T-helper 1 cell (primary cell): ENCODE data around the gene RAB17.
A peak's percentile ranks its signal among the peaks of the same experiment; 100 is the strongest.
"Not testable (repeated sequence)": the region's sequence is repeated elsewhere in the genome, so short reads cannot be mapped to it uniquely, and the experiment has no call there.

Source experiments
- DNase-seq, 5 donors: peaks; one replicate each; pipeline ENCODE4 v3.0.0-alpha.2; 2012 to 2020

Gene RAB17

DNA sequence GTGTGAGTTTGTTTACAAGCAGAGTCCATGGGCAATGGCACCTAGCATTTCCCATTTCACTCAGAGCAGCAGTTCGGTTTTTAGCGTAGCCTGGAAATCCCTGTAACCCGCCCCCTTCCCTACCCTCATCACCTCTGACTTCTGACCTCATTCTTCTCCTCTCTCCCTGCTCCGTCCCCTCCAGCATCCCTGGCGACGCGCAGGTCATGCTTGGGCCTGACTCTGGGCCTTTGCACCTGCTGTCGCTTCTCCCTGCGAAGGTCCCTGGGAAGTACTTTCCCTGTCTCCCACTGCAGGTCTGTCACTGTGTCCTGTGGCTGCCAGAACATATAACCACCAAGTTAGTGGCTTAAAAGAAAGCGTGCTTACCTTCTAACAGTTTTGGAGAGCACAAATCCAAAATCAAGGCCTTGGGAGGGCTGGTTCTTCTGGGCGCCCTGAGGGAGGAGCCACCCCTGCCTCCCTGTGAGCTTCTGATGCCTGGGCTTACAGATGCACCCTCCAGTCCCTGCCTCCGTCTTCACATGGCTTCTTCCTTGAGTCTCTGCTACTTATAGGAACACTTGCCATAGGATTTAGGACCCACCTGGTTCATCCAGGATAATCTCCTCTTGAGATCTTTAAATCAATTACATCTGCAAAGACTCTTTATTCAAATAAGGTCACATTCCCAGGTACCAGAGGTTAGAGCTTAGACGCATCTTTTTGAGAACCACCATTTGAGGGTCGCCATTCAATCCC lies 8.1 kb upstream of the RAB17 start:
- DNase-seq, result no peak

DNA sequence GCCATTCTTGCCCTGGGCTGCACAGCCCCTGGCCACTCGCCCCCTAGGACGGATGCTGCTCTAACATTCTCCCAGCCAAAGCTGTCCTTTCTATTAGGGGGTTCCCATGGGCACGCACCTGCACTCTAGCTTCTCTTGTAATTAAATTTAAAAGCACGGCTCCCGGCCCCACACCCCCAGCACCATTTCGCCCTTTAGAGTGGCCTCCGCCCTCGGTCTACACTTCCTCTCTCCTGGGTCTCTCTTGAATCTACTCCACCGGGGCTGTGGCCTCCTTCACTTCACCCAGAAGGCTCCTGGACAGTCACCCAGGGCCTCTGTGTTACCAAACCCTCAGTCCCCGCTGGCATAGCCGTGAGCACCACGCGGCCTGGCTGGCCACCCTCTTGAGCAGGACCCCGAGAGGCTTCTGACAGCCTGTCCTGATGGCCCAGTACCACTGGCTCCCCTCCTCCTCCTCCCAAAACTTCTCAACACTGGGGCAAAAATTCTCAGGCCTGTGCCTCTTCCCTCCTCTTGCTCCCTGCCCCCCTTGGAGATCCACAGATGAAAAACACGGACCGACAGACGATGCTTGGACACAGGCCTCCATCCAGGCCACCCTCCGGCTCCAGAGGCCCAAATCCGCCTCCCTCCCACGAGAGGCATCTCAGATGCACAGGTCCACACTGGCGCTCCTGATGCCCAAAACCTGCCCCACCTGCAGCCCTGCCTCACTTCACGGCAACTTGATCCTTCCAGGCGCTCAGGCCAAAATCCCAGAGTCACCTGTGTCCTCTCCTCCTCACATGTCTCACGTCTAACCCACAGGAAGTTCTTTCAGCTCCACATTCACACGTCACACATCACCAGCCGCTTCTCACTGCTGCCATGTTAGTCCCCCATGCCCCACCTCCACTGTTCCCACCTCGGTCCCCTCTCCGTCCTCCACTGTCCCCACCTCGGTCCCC lies 6.9 kb upstream of the RAB17 start:
- DNase-seq, result no peak

DNA sequence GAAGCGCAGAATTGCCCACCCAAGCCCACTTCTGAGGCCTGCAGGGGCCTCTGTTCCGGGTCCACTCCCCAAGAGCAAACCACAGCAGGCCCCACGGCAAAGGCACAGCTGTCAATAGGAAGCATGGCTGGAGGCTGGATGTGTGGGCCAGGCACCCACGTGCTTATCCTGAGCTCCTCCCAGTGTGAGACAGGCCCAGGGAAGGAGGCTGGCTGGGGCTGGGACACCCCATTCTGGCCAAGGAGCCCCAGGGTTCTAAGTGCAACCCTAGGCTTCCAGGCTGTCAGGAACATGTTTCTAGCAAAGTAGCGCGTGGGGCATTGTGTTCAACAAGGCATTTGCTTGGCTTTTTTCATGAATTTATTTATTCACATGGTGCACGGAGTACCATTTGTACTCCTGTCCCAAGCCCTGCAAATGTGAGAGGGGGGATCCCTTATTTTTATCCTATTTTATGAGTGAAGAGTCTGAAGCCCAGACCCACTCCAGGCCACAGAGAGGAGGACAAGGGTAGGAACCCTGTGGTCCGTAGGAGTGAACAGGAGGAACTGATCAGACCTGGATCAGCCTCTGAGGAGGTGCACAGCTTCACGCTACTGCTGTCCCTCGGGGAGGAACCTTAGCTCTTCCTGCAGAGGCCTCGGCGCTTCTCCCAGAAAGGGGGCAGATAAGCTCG lies 6.1 kb upstream of the RAB17 start:
- DNase-seq, result no peak

DNA sequence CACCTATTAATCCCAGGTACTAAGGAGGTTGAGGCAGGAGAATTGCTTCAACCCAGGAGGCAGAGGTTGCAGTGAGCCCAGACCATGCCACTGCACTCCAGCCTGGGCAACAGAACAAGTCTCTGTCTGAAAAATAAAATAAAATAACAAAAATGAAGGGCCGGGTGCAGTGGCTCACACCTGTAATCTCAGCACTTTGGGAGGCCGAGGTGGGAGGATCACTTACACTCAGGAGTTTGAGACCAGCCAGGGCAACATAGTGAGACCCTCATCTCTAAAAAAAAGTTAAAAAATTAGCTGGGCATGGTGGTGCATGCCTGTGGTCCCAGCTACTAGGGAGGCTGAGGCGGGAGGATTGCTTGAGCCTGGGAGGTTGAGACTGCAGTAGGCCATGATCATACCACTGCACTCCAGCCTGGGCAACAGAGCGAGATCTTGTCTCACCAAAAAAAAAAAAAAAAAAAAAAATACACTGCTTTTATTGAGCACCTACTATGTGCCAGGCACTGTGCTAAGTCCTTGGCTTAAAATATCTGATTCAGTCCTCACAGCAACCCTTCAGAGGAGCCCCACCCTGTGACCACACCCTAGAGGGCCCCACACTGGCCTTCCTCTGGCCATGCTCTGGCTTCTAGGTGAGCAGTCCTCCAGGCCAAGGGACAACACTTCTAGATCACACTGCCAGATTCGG lies 5.4 kb upstream of the RAB17 start:
- not testable (repeated sequence) for DNase-seq

DNA sequence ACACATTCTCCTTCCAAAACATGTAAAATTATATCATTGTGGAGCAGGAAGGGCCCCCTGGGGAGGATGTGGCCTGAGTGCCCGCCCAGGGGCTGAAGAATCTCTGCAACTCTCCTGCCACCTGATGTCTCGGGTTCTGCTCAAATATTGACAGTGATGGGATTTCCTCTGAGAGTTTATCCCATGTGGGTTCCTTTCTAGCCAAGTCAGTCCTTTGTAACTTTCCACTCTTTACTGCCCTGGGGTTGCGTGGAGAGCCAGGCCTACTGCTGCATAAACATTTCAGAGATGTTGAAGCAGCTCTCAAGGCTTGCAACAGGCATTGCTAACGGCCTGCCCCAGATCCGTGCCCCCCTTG lies 4.0 kb upstream of the RAB17 start:
- DNase-seq, result no peak

DNA sequence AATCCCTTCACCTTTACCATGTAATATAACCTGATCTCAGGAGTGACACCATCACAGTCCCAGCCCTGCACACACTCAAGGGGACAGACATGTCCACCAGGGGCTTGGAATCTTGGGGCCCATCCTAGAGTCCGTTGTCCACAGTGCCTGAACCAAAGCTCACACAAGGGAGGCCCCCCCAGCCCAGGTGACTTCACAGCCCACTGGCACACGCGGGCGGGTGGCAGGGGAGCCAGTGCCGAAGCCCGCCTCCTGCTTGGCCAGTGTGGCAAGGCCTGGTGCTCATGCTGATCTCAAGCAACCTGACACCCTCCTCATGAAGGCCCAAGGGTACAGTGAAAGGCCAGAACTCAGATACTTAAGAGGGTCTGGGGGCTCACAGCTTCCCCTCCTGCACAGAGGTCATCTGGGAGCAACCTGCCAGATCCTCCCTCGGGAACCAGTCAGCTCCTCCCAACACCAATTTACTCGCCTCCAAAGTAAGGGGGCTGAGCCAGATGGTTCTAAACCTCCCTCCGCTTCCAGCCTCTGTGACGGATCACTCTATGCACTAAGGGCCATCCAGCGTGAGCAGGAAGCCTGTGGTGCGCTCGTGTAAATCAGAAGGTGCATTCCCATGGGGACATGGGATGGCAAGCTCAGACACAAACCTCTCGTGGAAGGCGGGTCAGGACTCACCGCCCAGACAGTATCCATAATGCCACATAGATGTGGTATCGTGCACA lies 3.2 kb upstream of the RAB17 start:
- DNase-seq, result no peak

DNA sequence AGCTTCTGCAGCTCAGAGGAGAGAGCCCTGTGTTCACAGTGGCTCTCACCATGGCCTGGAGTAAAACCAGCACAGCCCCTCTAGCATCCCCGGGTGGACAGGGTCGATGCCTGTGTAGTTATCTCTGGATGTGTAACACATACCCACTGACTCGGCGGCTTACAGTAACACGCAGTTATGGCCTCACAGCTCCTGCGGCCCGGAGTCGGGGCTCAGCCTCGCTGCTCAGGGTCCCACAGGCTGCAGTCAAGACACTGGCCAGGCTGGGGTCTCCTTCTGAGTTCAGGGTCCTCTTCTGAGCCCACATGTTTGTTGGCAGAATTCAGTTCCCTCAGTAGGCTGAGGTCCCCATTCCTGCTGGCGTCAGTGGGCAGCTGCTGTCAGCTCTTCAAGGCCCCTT lies 2.5 kb upstream of the RAB17 start:
- DNase-seq, result no peak

DNA sequence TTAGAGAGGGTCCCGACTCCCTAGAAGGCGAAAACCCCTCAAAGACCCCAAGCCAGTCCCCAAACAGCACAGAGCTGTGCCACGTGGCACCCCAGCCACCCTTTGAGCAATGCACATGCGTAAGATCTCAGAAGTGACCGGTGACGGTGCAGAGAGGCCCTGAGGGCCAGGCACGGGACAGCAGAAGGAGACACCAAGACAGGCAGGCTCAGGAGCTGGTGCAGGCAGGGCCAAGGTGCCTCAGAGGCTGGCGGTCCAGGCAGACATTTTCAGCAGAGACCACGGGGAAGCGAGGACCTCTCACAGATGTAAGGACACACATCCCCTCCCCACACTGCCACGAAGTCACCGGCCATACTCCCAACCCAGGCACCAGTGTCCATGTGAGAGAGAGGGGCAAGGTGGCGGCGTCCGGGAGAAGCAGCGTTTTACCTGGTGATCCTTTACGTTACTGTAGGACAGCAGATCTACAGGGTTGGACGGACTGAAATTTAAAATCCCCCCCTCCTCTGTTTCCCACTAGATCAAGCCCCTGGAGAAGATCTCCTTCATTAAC lies 2.0 kb upstream of the RAB17 start:
- no peak for DNase-seq

DNA sequence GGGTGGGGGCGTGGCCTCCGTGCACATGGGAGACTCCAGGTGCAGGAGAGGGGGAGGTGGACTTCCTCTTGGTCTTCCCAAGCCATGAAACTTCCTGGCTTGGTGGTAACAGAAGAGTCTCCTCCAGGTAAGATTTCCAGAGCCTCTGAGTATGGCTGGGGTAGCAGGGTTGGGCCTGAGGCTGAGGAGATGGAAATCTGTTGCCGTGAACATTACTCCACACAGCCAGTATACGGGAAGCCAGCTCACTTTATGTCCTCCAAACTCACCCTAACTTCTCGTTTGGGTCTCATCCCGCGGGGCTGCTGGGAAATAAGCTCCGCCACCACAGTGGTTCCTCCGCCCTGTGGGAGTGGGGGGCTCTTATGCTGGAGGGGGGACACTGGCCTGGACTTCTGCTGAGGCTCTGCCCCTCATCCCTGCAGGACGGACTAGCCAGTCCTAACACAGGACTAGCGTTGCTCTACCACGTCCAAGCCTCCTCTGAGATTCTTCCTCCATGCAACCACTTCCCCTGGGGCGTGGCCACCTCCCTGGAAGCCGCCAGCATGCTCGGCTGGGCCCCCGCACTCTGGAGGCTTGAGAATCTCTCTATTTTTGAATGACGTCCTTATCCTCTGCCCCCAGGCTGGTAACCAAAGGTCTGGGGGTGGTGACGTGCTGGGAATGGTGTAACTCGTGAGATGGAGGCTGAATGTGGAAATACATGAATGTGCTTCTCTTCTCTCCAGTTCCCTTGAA lies 777 bp upstream of the RAB17 start:
- no peak for DNase-seq

DNA sequence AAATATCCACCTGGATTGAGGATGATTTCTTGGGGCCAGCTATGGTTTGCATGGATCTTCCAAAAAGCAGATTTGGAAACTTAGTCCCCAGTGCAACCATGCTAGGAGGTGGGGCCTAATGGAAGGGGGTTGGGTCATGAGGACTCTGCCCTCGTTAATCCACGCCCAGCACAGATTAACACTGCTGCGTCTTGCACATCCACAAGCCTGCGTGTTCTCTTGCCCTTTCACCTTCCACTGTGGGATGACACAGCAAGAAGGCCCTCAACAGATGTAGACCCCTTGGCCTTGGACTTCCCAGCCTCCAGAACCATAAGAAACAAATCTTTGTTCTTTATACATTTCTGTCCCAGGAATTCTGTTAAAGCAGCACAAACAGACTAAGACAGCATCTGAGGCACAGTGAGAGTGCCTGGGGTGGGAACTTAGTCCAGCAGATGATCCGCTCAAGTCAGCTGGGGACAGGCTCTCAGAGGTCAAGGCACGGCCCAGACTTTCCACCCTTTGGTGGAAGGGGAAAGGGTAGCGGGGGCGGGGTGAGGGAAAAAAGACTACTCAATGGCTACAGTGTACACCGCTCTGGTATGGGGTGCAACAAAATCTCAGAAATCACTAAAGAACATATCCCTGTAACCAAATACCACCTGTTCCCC lies 2.4 kb downstream of the RAB17 start:
- DNase-seq, result no peak

DNA sequence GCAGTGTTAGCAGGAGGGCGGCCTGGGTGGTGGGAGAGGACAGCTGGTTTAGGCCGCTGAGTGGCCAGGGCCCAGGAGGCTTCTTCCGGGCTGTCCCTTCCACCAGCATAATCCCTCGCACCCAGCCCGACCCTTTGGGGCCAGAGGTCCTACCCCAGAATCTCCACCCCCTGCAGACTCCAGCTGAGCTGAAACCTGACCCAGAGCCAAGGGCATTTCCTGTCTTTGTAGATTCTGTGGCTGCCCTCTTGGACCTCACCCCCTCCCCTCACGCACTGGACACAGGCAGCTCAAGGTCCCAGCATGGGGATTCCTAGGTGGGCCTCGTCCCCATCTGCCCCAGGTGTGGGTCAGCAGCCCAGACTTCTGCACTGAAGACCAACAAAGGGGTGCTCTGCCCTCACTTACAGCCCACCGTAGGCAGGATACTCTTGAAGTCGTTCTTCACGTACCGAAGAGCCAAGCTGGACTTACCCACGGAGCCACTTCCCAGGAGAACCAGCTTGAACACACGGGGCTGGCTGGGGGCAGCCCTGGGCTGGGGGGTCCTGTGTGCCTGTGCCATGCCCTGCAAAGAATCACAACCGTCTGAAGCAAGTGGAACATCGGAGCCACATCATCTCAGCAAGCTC lies 4.8 kb downstream of the RAB17 start:
- DNase-seq, result no peak

DNA sequence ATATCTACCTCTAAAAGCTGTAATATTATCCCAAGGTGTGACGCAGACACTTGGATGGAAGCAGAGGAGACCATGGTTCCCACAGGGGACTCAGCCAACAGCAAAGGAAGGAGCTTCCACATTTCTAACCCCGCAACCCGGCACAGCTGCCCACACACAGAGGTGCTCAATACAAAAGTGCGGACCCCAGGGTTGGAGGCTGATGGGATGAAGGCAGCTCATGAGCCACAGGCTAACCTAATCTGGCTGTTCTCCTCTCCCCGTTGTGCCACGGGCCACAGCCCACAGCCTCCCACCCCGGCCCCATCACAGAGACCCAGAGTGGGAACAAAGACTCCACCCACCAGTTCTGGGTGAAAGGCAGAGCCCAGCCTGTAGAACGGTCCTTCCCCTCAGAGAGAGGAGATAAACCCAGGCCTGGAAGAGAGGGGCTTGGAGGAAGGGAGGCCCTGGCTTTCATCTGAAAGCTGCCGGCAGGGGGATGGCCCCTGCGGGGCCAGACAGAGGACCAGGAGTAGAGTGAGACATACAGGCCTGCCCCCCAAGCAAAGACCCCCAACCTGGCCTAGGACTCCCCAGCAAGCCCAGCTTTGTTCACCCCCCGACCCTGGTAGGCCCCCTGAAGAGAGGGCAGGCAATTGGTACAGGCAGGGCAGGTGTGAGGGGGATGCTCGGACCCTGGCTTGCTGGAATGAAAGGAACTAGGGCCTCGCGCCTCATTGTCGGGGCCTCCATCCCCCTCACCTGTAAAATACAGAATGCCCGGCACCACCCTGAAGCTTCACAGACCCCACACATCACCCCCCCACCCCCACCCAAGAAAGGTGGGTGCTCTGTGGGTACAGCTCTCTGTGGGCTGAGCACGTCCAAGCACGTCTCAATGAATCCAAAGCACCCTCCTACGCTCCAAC lies 6.9 kb downstream of the RAB17 start:
- DNase-seq, result no peak

DNA sequence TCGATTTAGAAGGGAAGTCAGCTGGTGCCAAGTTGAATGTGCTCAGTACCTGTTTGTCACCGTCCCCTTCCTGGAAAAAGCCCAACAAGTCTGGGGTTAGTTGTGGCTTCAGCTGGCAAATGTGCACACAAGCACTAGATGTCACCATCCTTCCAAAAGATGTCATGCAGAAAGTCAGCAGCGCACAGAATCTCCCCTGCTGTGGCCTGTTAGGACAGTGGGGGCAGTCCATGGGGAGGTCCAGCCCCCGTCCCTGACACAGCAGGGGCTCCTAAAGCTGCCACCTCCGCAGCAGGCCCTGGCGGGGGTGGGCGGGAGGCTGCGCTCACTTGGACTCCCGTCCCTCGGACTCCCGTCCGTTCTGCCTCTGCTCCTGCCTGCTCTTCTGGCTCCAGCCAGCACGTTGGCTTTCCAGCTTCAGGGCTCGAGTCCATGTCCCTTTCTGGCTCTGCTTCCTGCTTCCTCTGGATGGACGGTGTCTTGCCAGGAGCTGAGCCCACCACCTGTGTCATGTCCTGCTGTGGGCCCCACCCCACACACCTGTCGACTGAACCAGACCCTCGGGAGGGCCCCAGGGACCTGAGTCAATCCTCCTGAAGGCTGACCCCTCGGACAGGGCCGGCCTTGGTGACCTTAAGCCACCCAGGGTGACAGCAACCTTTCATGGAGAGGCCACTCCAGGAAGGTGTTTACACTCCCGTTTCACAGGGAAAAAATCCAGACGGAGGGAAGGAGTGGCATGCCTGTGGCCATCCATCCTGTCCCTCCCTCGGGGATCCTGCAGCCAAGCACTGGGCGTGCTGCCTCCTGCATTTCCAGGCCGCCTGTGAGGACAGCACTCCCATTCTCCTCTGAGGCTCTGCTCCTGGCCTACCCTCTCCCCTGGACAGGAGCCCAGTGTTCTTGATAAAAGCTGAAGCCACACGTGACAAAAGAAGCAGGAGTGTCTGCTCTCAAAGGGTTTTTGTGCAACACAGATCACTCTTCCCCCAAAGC lies 8.5 kb downstream of the RAB17 start:
- peak in 1 of 5 donors; percentile 74 for DNase-seq

DNA sequence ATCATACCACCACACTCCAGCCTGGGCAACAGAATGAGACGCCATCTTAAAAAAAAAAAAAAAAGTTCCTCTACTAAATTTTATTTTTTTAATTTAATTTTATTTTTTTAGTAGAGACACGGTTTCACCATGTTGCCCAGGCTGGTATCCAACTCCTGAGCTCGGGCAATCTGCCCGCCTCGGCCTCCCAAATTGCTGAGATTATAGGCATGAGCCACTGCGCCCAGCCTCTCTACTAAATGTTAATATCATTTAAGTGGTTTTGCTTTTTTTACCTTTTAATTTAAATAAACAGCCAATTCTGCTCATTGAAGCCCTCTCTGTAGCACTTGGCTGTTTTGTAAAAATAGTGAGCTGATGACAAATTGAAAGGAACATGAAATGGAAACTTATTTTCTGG lies 9.2 kb downstream of the RAB17 start:
- no peak for DNase-seq

DNA sequence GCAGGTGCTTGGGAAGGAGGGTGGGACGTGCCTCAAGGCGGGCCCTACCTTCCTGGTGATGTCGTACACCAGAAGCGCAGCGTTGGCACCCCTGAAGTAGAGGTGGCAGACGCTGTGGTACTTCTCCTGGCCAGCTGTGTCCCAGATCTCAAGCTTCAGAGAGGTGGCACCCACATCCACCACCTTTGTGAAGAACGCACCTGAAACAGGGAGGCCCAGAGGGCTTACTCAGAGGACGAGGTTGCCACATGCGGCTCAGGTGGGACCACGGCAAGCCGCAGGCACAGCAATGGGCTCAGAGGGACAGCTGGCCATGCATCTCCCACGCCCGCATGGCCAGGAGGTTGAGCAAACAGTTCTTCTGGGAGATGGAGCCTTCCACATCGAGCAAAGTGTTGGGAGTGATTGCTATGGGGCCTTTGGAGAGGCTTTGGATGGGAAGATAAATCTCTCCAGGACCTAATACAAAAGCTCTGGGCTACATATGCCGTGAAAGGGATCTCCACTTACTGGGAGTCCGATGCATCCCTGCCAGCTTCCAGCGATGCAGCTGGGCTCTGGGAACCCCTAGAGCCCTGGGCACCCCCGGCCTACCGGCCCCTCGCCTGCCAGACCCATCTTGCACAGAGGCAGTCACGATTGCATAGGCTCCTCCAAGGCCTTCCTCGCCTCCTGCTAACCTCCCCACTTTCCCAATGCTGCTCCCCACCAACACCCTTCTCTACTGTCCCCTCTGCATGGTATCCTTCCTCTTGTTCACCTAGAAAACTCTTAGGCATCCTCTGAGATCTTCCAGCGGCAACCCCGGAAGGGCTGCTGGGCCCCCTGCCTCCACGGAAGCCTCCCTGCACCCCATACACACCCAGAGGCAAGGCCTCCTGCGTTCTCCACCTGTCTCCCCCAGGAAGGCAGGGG lies 12.3 kb downstream of the RAB17 start:
- DNase-seq, result no peak

DNA sequence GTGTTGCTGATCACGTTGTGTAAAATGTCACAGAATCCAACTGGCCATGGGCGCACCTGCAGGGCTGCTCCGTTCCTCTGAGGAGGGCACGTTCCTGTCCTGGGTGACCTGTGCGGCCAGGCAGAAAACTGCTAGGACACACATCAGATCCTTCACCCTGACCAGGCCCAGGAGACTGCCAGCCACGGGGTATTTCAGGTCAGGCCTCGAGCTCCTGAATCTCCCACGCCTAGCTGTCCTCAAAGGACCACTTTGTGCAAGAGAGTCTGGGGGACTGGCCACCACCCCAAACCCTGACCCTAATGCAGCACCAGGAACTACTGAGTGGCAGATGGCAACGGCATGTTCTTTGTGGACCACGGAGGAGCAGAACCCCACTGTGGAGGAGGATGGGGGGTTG lies 13.1 kb downstream of the RAB17 start:
- no peak for DNase-seq

DNA sequence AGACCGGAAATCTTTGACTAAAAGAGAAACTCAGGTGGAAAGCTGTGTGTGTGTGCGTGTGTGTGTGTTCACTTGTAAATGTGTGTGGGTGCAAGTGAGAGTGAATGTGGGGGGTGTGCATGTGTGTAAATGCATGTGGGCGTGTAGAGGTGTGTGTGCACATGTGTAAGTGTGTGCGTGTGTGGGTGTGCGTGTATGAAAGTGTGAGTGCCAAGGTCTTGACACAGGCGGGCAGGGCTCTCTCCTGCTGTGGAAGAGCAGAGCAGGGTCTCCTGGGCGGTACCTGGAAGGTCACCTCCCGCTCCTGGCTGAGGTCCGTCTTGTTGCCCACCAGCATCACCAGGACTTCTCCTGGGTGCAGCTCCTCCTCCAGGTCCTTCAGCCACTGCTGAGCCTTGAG lies 13.6 kb downstream of the RAB17 start:
- no peak for DNase-seq
